Cerebellar nuclear complex (tissue), 1 donor: ENCODE results near the gene REEP5.
A peak's percentile ranks its signal among the peaks of the same experiment; 100 is the strongest.
"Not testable (repeated sequence)": the region's sequence is repeated elsewhere in the genome, so short reads cannot be mapped to it uniquely, and the experiment has no call there.

Source experiments
- DNase-seq, 2 experiments: peaks; one replicate each; lab custom pipeline; 2025; lab: John Stamatoyannopoulos, UW

The REEP5 gene

DNA sequence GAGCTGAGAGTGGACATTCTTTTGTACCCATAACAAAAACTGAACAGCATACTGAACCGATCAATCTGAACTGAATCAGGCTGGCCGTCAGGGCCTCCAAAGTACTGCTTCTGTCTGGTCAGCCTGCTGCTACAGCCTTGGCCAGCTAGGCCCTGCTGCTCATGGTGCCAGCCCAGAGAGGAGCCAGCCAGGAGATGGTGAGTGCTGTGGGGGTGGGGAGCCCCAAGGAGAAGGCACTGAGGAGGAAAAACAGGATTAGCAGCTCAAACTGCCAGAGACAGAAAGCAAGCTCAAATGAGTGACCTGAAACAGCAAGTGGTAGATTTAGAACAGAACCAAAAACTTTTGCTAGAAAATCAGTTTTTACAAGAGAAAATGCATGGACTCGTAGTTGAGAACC lies 37.0 kb downstream of the REEP5 start:
- peak; percentile 66 to 71 for DNase-seq

DNA sequence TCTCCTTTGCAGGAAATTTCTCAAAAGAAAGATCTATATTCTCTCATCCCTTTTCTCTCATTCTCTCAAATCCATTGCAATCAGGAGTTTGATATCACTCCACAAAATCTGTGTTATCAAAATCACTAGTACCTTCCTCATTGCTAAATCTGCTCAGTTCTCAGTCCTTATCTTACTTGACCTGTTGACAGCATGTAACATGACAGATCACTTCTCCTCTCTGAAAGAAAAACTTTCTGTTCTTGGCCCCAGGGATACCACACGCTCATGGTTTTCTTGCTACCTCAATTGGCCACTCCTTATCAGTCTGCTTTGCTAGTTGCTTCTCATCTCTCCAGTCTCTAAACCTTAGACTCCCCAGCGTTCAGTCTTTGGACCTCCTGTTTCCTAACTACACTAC lies 38.8 kb downstream of the REEP5 start:
- DNase-seq: no peak

DNA sequence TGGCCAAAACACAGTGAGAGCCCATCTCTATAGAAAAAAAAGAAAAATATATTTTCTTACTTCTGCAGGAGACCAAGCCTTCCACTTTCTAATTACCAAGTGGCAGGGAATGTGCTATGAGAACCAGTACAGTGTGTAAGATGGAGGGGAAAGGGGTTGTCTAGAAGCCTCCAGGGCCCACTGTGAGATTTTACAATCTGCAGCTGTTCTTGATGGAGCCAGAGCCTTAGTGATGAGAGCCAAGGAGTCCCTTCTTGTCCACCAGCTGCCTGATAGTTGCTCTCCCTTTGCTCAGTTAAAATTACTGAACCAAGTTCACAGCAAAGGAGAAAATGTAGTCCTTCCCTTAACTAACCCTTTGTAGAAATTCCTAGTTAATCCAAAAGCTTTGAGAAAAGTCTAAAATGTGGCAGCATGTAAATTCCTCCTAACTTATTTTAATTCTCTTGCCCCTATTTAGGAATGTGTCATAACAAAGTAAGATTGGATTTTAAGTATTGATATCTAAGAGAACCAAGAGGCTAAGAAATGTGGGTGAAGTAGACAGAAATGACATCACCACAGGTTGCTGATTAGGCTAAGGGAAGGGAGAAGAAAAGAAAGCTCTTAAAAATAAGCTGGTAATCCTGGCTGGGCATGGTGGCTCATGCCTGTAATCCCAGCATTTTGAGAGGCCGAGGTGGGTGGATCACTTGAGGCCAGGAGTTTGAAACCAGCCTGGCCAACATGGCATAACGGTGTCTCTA lies 41.6 kb downstream of the REEP5 start:
- DNase-seq: no peak

DNA sequence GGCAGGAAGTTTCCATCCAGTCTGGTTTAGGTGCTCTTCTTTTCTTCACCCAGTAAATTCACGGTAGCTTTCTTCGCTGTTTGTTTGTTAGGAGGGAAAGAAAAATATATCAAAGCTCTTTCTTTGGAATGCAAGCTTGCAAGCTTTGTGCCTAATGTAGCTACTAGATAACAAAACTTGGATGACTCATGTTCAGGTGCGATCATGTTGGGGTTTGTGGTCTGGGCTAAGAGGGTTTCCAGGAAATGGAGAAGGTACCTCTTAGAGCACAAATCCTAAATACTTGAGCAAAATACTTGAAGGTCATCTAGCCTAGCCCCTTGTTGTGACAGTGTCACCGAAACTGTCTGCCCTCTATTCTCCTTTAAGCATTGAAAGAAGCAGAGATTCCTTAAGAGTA lies 43.3 kb downstream of the REEP5 start:
- DNase-seq: no peak

DNA sequence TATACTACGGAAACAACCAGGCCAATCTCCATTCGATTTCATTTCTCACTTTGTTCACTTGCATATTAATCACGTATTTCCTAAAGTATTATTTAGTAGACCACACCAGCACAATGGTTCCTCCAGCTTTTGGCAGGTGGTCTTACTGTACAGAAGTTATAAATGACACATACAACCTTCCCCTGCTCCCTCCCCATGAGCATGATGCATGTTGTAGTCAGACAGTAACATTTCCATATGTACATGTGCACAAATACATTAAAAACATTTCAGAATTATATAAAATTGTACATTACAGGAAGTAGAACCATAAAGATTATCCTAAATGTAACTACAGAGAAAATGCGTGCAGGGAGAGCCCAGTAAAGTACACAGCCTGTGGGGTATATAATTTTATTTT lies 43.9 kb downstream of the REEP5 start:
- DNase-seq: no peak

DNA sequence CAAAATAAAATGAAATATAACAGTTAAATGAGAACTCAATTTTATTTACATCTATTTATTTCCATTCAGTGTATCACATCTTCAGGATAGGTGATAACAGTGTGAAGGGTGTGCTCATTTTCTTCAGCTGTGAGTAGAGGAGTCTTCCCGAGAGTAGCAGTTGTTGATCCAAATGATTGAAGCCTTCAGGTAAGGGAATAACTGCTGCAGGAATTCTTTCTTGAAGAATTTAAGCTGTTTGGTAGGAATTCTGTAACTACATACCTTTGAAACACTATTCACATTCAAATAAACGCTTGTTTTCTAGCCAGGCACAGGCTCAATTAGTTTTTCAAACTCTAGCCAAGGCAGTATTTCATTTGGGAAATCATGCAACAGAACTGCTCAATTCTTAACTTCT lies 45.7 kb downstream of the REEP5 start:
- DNase-seq: no peak

DNA sequence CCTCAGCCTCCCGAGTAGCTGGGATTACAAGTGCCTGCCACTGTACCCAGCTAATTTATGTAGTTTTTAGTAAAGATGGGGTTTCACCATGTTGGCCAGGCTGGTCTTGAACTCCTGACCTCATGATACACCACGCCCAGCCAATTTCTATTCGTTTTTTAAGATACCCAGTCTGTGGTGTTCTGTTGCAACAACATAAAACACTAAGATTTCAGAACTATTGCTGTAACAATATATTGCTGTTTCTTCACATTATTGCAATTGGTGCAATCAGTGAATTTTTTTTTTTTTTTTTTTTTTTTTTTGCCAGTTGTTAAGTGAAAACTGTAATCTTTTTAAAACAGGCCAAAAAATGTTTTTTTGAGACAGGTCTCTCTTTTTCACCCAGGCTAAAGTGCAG lies 51.1 kb downstream of the REEP5 start:
- DNase-seq: no peak

DNA sequence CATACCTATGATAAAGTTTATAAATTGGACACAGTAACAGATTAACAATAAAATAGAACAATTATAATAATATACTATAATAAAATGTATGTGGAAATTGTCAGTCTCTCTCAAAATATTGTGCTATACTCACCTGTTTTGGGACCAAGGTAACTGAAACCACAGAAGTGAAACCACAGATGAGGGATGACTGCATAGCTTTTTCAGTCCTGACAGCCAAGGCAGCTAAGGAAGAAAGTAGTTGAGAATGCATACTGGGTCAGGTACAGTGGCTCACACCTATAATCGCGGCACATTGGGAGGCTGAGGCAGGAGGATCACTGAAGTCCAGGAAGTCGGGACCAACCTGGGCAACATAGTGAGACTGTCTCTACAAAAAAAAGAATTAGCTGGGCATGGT lies 52.1 kb downstream of the REEP5 start:
- DNase-seq: no peak

DNA sequence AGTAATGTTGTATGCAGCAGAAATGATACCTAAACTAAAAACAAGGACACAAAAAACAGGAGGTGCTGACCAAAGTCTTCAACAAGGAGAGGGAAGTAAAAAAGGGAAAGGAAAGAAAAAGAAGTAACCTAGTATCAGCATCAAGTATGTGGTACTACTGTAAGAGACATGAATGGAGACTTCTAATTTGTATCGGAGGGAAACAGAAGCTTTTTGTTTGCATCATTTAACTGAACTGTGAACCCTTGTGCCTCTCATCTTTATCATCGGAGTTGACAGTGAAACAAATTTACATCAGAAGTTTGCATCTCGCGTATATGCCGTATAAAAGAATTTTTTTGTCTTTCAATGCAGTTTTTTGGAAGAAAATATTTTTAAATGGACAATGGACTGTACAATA lies 54.6 kb downstream of the REEP5 start:
- no peak for DNase-seq

DNA sequence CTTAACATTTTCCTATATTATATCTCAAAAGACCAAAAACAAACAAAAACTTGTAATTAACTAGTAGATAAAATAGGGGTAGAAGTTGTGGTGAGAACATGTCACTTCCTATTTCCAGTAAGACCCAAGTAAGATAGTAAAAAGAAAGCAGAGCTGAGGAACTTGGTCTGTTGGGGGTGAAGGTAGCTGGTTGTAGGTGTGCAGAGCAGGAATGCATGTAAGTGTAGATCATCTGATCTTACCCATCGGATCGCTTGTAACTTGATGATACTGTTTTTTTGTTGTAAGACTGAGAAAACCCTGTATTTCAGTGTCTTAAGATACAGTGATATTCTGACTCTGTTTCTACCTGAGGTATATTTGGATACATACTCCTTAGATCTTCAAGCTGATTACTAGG lies 55.3 kb downstream of the REEP5 start:
- no peak for DNase-seq

DNA sequence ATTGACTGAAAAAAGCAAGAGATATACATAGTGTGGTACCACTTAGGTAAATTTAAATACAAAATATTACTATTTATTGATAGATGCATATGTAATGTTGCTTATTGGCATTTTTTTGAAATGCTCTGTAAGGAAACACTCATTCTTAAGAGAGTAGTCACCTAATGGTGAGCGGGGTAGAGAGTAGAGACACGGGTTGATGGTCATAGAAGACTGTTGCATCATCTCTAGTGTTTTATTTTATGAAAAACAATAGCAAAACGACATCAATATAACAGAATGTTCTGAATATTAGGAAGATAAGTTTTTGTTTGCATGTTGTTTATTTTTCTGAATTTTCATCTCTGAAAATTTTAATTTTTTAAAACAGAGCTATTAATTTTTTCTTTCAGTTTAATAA lies 56.9 kb downstream of the REEP5 start:
- no peak for DNase-seq

DNA sequence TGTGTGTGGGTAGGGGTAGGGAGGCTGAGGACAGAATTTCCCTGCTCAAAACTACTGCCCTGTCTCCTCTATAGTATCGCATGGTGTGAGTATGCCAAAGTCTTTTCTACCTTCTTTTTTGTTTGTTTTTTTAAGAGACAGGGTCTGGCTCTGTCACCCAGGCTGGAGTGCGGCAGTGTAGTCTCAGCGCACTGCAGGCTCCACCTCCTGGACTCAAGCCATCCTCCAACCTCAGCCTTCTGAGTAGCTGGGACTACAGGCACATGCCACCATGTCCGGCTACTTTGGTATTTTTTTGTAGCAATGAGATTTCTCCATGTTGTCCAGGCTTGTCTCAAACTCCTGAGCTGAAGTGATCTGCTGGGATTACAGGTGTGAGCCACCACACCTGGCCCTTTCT lies 58.5 kb downstream of the REEP5 start:
- no peak for DNase-seq

DNA sequence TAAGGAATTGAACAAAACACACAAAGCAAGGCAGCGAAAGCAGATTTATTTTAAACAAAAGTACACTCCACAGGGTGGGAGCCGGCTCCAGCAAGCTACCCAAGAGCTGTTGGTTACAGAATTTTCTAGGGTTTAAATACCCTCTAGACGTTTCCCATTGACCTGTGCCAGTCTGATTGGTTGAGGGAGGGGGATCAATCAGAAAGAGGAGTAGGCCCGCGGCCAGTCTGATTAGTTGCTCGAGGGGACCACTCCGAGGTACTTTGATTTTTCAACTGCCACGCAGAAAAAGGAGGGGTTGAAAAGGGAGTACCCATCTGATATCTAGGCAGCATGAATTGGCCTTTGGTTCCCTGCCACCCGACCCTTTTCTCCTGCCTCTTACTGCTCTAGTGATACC lies 59.9 kb downstream of the REEP5 start:
- no peak for DNase-seq

DNA sequence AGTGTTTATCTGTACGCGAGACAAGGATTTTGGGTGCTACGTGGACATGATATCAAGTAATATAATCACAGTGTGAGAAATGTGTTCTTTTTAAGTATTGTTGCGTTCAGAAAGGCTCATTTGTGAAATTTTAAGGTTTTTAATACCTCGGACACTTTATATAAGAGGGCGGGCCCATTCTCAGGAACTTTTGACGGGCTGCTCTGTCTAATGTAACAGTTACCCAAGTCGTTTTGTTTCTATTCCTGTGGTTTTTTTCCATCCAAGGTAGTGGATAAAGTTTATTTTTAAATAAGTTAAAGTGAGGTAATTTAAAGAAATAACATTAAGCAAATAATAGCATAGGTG lies 60.4 kb downstream of the REEP5 start:
- no peak for DNase-seq

DNA sequence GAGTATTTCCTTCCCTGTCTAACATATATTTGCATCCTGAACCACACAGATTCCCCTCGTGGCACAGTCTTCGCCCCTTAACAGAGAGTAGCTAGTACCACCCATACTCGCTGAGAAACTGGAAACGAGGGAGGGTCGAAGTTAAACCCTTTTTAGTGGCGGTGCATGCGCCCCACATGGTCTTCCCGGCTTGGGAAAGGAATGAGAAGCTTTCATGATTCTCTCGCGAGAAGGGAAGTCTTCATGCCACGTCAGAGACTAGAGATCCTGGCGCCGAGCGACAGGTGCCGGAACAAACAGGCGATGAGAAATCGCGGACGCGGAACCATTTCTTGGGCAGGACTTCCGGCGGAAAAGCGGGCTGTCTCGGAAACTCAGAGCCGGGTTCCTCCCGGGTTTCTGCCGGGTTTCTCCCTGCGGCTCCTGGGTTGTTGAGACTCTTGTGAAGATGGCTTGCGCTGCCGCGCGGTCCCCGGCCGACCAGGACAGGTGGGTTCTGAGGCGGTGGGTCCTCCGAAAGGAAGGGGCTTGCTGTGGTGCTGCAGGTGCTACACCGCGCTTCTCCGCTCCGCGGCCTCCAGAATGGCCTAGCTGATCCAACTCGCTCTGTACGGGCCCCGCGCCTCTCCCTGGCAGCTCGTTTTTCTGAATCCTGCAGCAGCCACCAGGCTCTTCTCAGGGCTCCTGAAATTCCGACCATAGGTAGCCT lies 60.9 kb downstream of the REEP5 start, which contains the start of gene SRP19:
Gene SRP19 (plus strand): TSS at position 359 of the 709 bp plus-strand sequence. CDS start 90 bp downstream, at position 449.
- peak; percentile 69 to 91 for DNase-seq

DNA sequence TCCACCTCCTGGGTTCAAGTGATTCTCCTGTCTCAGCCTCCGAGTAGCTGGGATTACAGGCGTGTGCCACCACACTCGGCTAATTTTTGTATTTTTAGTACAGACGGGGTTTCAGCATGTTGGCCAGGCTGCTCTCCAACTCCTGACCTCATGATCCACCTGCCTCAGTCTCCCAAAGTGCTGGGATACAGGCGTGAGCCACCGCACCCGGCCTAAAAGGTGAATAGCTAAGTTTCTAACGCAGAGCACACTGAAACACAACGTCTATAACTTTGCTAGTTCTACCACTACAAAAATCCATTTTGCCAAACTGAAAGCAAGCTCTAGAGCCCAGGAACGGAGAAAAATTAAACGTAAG lies 61.5 kb downstream of the REEP5 start:
- DNase-seq: not testable (repeated sequence)

DNA sequence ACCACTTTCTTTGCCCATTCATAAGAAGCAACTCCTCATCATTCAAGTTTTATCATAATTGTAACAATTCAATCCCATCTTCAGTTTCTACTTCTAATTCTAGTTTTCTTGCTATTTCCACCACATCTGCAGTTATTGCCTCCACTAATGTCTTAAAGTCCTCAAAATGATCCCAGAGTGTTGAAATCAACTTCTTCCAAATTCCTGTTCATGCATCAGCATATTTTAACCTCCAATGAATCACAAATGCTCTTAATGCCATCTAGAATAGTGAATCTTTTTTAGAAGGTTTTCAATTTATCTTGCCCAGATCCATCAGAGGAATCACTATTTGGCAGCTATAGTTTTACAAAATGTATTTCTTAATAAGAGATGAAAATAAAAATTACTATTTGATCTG lies 64.2 kb downstream of the REEP5 start:
- no peak for DNase-seq

DNA sequence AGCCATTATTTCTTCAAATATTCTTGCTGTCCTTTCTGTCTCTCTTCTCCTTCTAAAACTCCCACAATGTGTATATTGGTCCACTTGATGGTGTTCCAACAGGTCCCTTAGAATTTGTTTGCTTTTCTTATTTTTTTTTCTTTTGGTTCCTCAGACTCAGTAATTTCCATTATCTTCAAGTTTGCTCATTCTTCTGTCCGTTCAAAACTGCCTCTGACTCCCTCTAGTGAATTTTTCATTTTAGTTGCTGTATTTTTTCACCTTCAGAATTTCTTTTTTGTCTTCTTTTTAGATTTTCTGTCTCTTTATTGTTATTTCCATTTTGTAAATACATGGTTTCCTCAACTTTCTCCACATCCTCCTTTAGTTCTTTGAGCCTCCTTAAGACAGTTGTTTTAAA lies 67.4 kb downstream of the REEP5 start:
- DNase-seq: no peak

DNA sequence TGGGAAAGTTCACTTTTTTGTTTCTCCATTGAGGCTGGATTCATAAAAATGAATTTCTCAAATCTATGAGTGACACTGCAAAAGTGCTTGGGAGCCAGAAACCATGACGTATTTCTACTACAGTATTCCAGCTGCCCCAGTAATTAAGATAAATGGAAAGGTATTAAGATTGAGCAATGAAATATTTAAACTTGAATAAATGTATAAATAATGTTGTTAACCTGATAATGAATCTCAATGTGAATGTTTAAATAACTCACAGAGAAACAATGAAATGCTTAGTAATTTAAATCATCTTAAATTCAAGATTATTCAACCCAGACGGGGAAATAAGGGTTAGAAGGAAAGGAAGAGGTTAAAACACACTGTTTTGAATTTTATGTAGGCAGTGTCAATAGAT lies 72.1 kb downstream of the REEP5 start:
- DNase-seq: no peak

DNA sequence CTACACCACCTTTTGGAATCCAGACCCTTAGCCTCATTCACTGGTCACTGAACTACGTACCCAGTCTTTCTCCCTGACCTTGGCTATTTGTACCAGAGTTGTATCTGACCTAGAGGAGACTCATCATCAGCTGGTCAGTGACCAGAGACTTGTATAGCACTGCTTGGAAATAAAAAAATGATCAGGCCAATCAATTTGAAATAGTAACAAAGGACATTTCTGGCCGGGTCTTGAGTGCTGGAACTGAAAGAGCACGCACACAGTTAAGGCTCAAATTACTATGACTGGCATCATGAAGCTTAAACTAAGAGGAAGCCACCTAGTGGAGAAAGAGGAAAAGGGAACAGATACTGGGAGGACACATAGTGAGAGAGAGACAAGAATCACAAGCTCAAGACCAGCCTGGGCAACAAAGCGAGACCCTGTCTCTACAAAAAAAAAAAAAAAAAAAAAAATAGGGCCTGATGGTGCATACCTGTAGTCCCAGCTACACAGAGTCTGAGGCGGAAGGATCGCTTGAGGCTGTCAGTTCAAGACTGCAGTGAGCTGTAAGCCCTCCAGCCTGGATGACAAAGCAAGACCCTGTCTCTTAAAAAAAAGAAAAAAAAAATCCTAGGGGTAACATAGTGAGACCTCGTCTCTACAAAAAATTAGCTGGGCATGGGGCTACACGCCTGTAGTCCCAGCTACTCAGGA lies 73.8 kb downstream of the REEP5 start:
- no peak for DNase-seq

DNA sequence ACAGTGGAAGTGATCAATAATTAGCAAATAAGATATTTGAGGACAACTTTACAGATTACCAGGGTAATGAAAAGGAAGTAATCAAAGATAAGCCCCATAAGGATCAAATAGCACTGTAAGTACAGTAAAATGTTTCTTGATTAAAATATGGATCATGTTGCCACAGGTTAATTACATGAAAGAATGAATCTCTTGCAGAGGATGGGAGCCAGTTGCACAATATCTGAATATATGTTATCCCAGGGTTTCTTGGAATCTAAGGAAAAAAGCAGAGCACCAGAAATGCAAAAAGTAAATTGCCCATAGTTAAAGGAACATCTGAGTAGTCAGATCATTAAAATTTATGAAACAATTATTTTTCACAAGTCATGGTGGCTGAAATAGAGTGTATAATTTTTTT lies 74.7 kb downstream of the REEP5 start:
- DNase-seq: no peak

DNA sequence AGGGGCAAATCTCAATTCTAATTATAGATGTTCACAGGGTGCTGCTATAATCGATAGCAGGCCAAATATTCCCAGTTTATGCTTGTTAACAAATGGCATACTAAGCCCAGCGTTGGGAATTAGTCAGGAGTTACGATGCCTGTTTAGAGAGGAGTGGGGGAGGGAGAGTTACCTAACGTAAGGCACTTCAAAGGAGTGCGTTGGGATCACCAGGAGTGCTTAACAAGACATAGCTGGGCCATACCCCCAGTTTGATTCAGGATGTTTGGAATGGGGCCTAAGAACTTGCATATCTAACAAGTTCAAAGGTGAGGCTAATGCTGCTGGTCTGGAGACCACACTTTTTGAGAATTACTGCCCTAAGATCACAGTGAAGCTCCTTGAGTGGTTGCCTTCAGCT lies 75.5 kb downstream of the REEP5 start:
- DNase-seq: no peak

DNA sequence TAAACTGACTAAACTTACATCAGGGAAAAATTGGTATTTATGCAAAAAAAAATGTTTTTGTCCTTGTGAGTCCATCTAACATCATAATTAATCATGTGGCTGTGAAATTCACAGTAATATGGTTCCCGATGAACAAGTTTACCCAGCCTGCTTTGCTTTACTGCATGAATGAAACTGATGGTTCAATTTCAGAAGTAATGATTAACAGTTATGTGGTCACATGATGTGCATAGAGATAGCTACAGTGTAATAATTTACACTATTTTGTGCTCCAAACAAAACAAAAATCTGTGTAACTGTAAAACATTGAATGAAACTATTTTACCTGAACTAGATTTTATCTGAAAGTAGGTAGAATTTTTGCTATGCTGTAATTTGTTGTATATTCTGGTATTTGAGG lies 77.5 kb downstream of the REEP5 start:
- no peak for DNase-seq
